B cell (primary cell): ENCODE measurements around the gene WDR48. TPM values are rescaled to one million over a fixed set of nuclear protein-coding genes. Genes with fewer than 3 reads are reported as not detected.

ENCODE experiments used
- ATAC-seq: fragments of 200-7000 bp; cut with Tn5 transposase; one replicate; pipeline ENCODE4 v1.10.0; 2021; ENCODE audit warnings: low read depth, mild to moderate bottlenecking, moderate number of reproducible peaks, moderate library complexity
- CTCF ChIA-PET: fragments of 350-600 bp; sonication (Branson Sonifier 250); formaldehyde crosslinking; loops from one replicate; lab custom pipeline; 2021; ENCODE audit warnings: antibody characterized with exemption, inconsistent platforms; lab: Charles Lee
- POLR2A ChIA-PET: fragments of 350-600 bp; sonication (Branson Sonifier 250); formaldehyde crosslinking; loops from one replicate; lab custom pipeline; 2021; ENCODE audit warnings: antibody characterized with exemption; lab: Charles Lee
- DNase-seq: peaks from one replicate; pipeline ENCODE4 v3.0.0; 2013
- H2AFZ ChIP-seq: 2 replicates; pipeline ENCODE4 v1.6.1; 2012; ENCODE audit warnings: mild to moderate bottlenecking, low read depth, low read length; ENCODE audit not compliant: insufficient read depth, poor library complexity, severe bottlenecking
- H3K27ac ChIP-seq, 2 donors: 1 replicate in 1 of 2; 2 replicates in 1 of 2; pipeline ENCODE4 v1.5.1; 2012 to 2013; ENCODE audit warnings: low read length in 2 of 2, mild to moderate bottlenecking in 2 of 2, moderate library complexity in 1 of 2
- H3K27me3 ChIP-seq, 4 experiments: fragments of 200-600 bp in 1 of 4; sonication (generic) in 1 of 4; replicated peaks in 1 of 4; 1 replicate in 2 of 4; 2 replicates in 2 of 4; pipeline versions ENCODE4 v1.6.1 to v1.7.0; 2013 to 2016; ENCODE audit warnings: low read length in 3 of 4, mild to moderate bottlenecking in 2 of 4, mixed read lengths in 1 of 4, moderate library complexity in 1 of 4; ENCODE audit not compliant: insufficient read depth in 4 of 4, control insufficient read depth in 3 of 4; ENCODE audit errors: control extremely low read depth in 1 of 4
- H3K36me3 ChIP-seq, 2 experiments: replicated peaks in 1 of 2; 1 replicate in 1 of 2; 2 replicates in 1 of 2; pipeline versions ENCODE4 v1.6.1 to v1.7.1; 2013; ENCODE audit warnings: low read length in 1 of 2; ENCODE audit not compliant: insufficient read depth in 2 of 2, control insufficient read depth in 1 of 2; ENCODE audit errors: control extremely low read depth in 1 of 2, extremely low read depth in 1 of 2
- H3K4me1 ChIP-seq, 2 donors: fragments of 200-600 bp in 1 of 2; sonication (generic) in 1 of 2; 1 replicate in 1 of 2; 2 replicates in 1 of 2; pipeline versions ENCODE4 v1.5.1 to v1.6.1; 2013 to 2017; ENCODE audit warnings: low read length in 2 of 2; ENCODE audit not compliant: control insufficient read depth in 2 of 2, insufficient read depth in 2 of 2
- H3K4me2 ChIP-seq: replicated peaks from 2 replicates; pipeline ENCODE3; 2012; ENCODE audit warnings: mild to moderate bottlenecking, low read depth, low read length; ENCODE audit not compliant: poor library complexity, severe bottlenecking
- H3K4me3 ChIP-seq, 5 experiments: fragments of 200-600 bp in 1 of 5; sonication (generic) in 1 of 5; 1 replicate in 3 of 5; 2 replicates in 2 of 5; pipeline versions ENCODE4 v1.5.1 to v1.7.0; 2011 to 2016; ENCODE audit warnings: low read length in 4 of 5, mild to moderate bottlenecking in 4 of 5, low read depth in 2 of 5, control low read depth in 1 of 5, moderate library complexity in 1 of 5; ENCODE audit not compliant: insufficient read depth in 1 of 5; ENCODE audit errors: control extremely low read depth in 1 of 5, extremely low read depth in 1 of 5
- H3K79me2 ChIP-seq: fragments of 200-600 bp; sonication (generic); one replicate; pipeline ENCODE4 v1.6.0; 2016; ENCODE audit warnings: low read length; ENCODE audit not compliant: control insufficient read depth, insufficient read depth
- H3K9ac ChIP-seq: fragments of 200-600 bp; sonication (generic); 2 replicates; pipeline ENCODE4 v1.6.1; 2017; ENCODE audit warnings: mild to moderate bottlenecking, low read length, moderate library complexity
- H3K9me3 ChIP-seq, 3 donors: one replicate each; pipeline versions ENCODE4 v1.6.1 to v1.7.1; 2013; ENCODE audit warnings: low read length in 2 of 3; ENCODE audit not compliant: control insufficient read depth in 2 of 3, insufficient read depth in 1 of 3; ENCODE audit errors: control extremely low read depth in 1 of 3
- H4K20me1 ChIP-seq: 2 replicates; pipeline ENCODE4 v1.6.0; 2012; ENCODE audit warnings: mild to moderate bottlenecking, low read length; ENCODE audit not compliant: insufficient read depth, control insufficient read depth, poor library complexity, severe bottlenecking
- H3K27ac Mint-ChIP-seq: one replicate; pipeline ENCODE4 v1.8.0; 2021; ENCODE audit warnings: mixed read lengths
- H3K27me3 Mint-ChIP-seq: one replicate; pipeline ENCODE4 v1.8.0; 2021; ENCODE audit warnings: mixed read lengths
- H3K4me1 Mint-ChIP-seq: one replicate; pipeline ENCODE4 v1.8.0; 2021; ENCODE audit warnings: mixed read lengths
- H3K4me3 Mint-ChIP-seq: one replicate; pipeline ENCODE4 v1.8.0; 2021; ENCODE audit warnings: mixed read lengths
- H3K9me3 Mint-ChIP-seq: one replicate; pipeline ENCODE4 v1.8.0; 2022; ENCODE audit warnings: mixed read lengths; ENCODE audit not compliant: insufficient read depth
- CTCF ChIP-seq: fragments of 200-600 bp; IDR thresholded peaks from one replicate; pipeline ENCODE4 v1.8.0; 2022; ENCODE audit warnings: antibody characterized with exemption, mild to moderate bottlenecking
- EZH2 ChIP-seq: IDR thresholded peaks from 2 replicates; pipeline ENCODE4 v1.6.1; 2012; ENCODE audit warnings: borderline replicate concordance, low read depth, mild to moderate bottlenecking, moderate library complexity, low read length; ENCODE audit not compliant: insufficient read depth, poor library complexity, severe bottlenecking
- WGBS: methylation state at CpG from one replicate; pipeline ENCODE4 v1.1.5; 2013; ENCODE audit warnings: missing lambda C conversion rate; ENCODE audit not compliant: insufficient coverage; 5-methylcytosine and 5-hydroxymethylcytosine counted together
- intact Hi-C: fragments of 100-400 bp; cut with micrococcal nuclease; formaldehyde crosslinking; loops from one replicate; pipeline ENCODE4 v1.10.0; 2022
- polyA plus RNA-seq: library from polyadenylated mRNA; depleted of rRNA; stranded (reverse); fragments of >200 nt; gene quantifications from 2 replicates; pipeline ENCODE4 v1.2.3, GENCODE V29; 2012
- total RNA-seq, 2 donors: library from RNA; stranded (reverse); fragments of 120-200 nt in 1 of 2; gene quantifications; 1 replicate in 1 of 2; 2 replicates in 1 of 2; pipeline versions ENCODE4 v1.2.3 to v1.2.4, GENCODE V29; 2013 to 2022

The WDR48 gene
- total and polyA plus RNA-seq, 2 donors (not counting 1 experiment from before 2014, with no cell fraction given), result 20.8 to 68.6 TPM

- H3K36me3 ChIP-seq, result peaks cover 2 to 75% of the 10 kb centered on the region in 2 experiments
- H4K20me1 ChIP-seq, result peaks cover 59% of the 10 kb centered on the region
- peak; percentile 44 for ATAC-seq
- no peaks in the 10 kb centered on the region for H3K9me3 Mint-ChIP-seq
- H3K4me3 Mint-ChIP-seq, result peak overlapping the region; percentile 44
- peak overlapping the region; percentile 52 to 62 for H3K27ac ChIP-seq
- H3K9ac ChIP-seq, result no peak overlapping the region
- H2AFZ ChIP-seq, result no peak overlapping the region
- no peak overlapping the region for H3K4me3 ChIP-seq
- no peaks in the 10 kb centered on the region for H3K27me3 Mint-ChIP-seq
- DNase-seq, result peak; percentile 41
- peak overlapping the region; percentile 86 for H3K27ac Mint-ChIP-seq
- TF ChIP-seq CTCF (no peak), EZH2 (no peak)
- H3K27me3 ChIP-seq, result no peaks in the 10 kb centered on the region
- peaks cover 43% of the 10 kb centered on the region for H3K4me1 Mint-ChIP-seq
- 58% methylated on average over 2 of the region's 4 CpGs for WGBS
- POLR2A ChIA-PET, result interaction anchor here (0.9 to 1.5 kb wide), 2 partner anchors 10 to 33 kb away, joined by 3 to 4 read pairs; partner anchors contain the start of gene TTC21A
- peak overlapping the region; percentile 40 for H3K4me2 ChIP-seq
- CTCF ChIA-PET, result interaction anchor here (1.2 to 2.3 kb wide), 4 partner anchors 9 to 146 kb away, joined by 4 to 13 read pairs (median 4); no protein-coding TSS in a partner anchor
- intact Hi-C loops, result no loop called here
- H3K9me3 ChIP-seq, result no peaks in the 10 kb centered on the region
- H3K79me2 ChIP-seq, result peaks cover 46% of the 10 kb centered on the region
- peaks cover 29 to 33% of the 10 kb centered on the region in 2 donors for H3K4me1 ChIP-seq
Measured at GRCh38 chr3:39141171-39141995, 89.6 kb downstream of the WDR48 start.

GRCh38 chr3:39142067-39142466 is 90.3 kb downstream of the WDR48 start:
- H3K27ac Mint-ChIP-seq, result peak overlapping the region; percentile 86
- H3K79me2 ChIP-seq, result peaks cover 53% of the 10 kb centered on the region
- H3K9me3 ChIP-seq, result no peaks in the 10 kb centered on the region
- no peaks in the 10 kb centered on the region for H3K9me3 Mint-ChIP-seq
- H3K9ac ChIP-seq, result no peak overlapping the region
- H3K4me1 ChIP-seq, result peaks cover 36 to 40% of the 10 kb centered on the region in 2 donors
- peak overlapping the region; percentile 40 for H3K4me2 ChIP-seq
- H4K20me1 ChIP-seq, result peaks cover 66% of the 10 kb centered on the region
- H3K27me3 Mint-ChIP-seq, result no peaks in the 10 kb centered on the region
- ChIA-PET POLR2A (interaction anchor here (1.5 kb wide), 1 partner anchor 9 kb away, joined by 3 read pairs; no protein-coding TSS in a partner anchor), CTCF (interaction anchor here (1.4 to 1.5 kb wide), 2 partner anchors 10 to 146 kb away, joined by 4 to 5 read pairs; no protein-coding TSS in a partner anchor)
- DNase-seq, result no peak
- WGBS, result no CpG with 5 or more reads among the region's 5 CpGs
- H3K36me3 ChIP-seq, result peaks cover 2 to 73% of the 10 kb centered on the region in 2 experiments
- peaks cover 50% of the 10 kb centered on the region for H3K4me1 Mint-ChIP-seq
- TF ChIP-seq EZH2 (no peak), CTCF (no peak)
- no peak overlapping the region for H3K4me3 ChIP-seq
- no peak for ATAC-seq
- intact Hi-C loops, result no loop called here
- H3K27me3 ChIP-seq, result no peaks in the 10 kb centered on the region
- H3K27ac ChIP-seq, result peak overlapping the region; percentile 19 to 62
- H2AFZ ChIP-seq, result no peak overlapping the region
- H3K4me3 Mint-ChIP-seq, result peak overlapping the region; percentile 44
